HL-60 (cell line): ENCODE measurements around the gene ANO2.

Source experiments
- DNase-seq, 2 experiments: peaks; one replicate each; pipeline ENCODE4 v3.0.0-alpha.2; 2010 to 2020; ENCODE audit warnings: low read depth in 1 of 2, low spot score in 1 of 2
- H3K27ac ChIP-seq: fragments of 250-450 bp; sonication (Bioruptor Pico); replicated peaks from 2 replicates; pipeline ENCODE4 v1.5.1; 2020; ENCODE audit warnings: mild to moderate bottlenecking, moderate library complexity
- H3K27me3 ChIP-seq: fragments of 250-450 bp; sonication (Bioruptor Pico); 2 replicates; pipeline ENCODE4 v1.5.1; 2021; ENCODE audit warnings: mild to moderate bottlenecking, moderate library complexity; ENCODE audit not compliant: insufficient read depth, poor library complexity, severe bottlenecking
- H3K4me3 ChIP-seq: replicated peaks from 2 replicates; pipeline ENCODE4 v1.5.1; 2011; ENCODE audit warnings: mild to moderate bottlenecking, control low read depth, low read length; ENCODE audit not compliant: insufficient read depth
- GABPA ChIP-seq: IDR thresholded peaks from 2 replicates; pipeline ENCODE4 v1.6.1; 2012; ENCODE audit warnings: low read depth
- POLR2AphosphoS5 ChIP-seq: IDR thresholded peaks from 2 replicates; pipeline ENCODE4 v1.6.1; 2012; ENCODE audit warnings: low read depth
- SPI1 ChIP-seq: IDR thresholded peaks from 2 replicates; pipeline ENCODE4 v1.6.1; 2012; ENCODE audit warnings: low read depth, mild to moderate bottlenecking, borderline replicate concordance
- TF ChIP-seq, protein P1 (sequence below): IDR thresholded peaks from one replicate; pipeline ENCODE4 v1.5.1; 2011; ENCODE audit warnings: low read length, control low read depth, inconsistent platforms; ENCODE audit not compliant: insufficient read depth
- TF ChIP-seq, protein P2 (sequence below): IDR thresholded peaks from 2 replicates; pipeline ENCODE4 v1.6.1; 2012; ENCODE audit warnings: low read depth; ENCODE audit not compliant: insufficient replicate concordance

Gene ANO2

DNA sequence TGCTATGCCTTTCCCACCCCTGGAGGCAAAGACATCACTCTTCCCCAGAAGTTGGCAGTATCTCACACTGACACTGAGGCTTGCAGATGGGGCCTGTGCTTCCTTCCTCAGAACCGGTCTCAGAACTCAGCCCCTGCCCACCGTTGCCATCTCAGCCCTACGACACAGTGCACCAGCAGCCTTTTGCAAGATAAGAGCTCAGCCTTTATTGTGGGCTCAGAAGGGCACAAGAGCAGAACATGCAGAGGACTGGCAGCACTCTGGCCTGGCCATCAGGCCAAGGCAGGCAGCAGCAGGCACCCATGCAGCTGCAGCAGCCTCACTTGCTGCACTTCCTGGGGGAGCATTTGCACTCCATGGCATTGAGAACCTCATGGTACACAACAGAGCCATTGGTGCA, 3.6 kb upstream of the ANO2 start:
- no peak for DNase-seq
- Histone ChIP-seq H3K27me3 (peaks cover 27% of the 10 kb centered on the region), H3K27ac (no peak overlapping the region), H3K4me3 (no peak overlapping the region)
- TF ChIP-seq, protein P1, sequence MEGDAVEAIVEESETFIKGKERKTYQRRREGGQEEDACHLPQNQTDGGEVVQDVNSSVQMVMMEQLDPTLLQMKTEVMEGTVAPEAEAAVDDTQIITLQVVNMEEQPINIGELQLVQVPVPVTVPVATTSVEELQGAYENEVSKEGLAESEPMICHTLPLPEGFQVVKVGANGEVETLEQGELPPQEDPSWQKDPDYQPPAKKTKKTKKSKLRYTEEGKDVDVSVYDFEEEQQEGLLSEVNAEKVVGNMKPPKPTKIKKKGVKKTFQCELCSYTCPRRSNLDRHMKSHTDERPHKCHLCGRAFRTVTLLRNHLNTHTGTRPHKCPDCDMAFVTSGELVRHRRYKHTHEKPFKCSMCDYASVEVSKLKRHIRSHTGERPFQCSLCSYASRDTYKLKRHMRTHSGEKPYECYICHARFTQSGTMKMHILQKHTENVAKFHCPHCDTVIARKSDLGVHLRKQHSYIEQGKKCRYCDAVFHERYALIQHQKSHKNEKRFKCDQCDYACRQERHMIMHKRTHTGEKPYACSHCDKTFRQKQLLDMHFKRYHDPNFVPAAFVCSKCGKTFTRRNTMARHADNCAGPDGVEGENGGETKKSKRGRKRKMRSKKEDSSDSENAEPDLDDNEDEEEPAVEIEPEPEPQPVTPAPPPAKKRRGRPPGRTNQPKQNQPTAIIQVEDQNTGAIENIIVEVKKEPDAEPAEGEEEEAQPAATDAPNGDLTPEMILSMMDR = no peak
- TF ChIP-seq, protein P2, sequence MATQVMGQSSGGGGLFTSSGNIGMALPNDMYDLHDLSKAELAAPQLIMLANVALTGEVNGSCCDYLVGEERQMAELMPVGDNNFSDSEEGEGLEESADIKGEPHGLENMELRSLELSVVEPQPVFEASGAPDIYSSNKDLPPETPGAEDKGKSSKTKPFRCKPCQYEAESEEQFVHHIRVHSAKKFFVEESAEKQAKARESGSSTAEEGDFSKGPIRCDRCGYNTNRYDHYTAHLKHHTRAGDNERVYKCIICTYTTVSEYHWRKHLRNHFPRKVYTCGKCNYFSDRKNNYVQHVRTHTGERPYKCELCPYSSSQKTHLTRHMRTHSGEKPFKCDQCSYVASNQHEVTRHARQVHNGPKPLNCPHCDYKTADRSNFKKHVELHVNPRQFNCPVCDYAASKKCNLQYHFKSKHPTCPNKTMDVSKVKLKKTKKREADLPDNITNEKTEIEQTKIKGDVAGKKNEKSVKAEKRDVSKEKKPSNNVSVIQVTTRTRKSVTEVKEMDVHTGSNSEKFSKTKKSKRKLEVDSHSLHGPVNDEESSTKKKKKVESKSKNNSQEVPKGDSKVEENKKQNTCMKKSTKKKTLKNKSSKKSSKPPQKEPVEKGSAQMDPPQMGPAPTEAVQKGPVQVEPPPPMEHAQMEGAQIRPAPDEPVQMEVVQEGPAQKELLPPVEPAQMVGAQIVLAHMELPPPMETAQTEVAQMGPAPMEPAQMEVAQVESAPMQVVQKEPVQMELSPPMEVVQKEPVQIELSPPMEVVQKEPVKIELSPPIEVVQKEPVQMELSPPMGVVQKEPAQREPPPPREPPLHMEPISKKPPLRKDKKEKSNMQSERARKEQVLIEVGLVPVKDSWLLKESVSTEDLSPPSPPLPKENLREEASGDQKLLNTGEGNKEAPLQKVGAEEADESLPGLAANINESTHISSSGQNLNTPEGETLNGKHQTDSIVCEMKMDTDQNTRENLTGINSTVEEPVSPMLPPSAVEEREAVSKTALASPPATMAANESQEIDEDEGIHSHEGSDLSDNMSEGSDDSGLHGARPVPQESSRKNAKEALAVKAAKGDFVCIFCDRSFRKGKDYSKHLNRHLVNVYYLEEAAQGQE = no peak
- TF ChIP-seq POLR2AphosphoS5 (no peak), GABPA (no peak), SPI1 (no peak)

DNA sequence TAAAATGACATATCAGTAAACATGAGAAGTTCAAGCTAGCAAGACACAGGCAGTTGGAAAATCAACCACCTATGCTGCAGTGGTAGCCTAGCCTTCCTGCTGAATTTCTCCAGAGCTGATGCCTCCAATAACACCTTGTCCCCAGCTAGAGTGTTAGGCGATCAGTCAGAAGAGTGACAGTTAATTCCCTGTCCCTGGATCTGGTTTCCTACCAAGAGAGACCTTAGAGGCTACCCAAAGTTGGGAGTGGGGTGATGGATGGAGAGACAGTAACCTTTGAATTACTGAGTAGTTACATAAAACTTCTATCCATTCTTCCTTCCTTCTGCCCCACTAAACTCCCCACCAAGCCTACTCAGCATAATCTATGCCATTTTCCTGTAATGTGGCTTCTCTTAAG, 1.9 kb upstream of the ANO2 start:
- no peak for DNase-seq
- peaks cover 33% of the 10 kb centered on the region for H3K27me3 ChIP-seq
- no peak overlapping the region for H3K27ac ChIP-seq
- TF ChIP-seq POLR2AphosphoS5 (no peak), GABPA (no peak), SPI1 (no peak)
- TF ChIP-seq, protein P1 = no peak
- no peak overlapping the region for H3K4me3 ChIP-seq

DNA sequence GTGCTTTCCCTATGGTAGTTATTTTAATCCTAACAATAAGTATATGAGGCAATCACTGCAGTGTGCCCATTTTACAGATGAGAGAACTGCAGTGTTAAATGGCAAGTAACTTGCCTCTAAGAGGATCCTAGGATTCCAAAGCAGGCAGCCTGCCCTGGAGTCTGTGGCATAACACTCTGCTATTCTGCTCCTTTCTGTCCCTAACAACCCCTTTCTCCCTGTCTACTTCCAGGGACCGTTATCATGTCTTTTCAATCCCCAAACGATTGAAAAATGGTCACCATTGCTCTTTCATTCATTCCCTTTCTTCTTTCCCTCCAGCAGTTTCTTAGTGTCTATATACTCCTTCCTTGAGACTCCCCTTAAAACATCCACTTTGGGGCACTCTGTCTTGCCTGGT, 1.3 kb upstream of the ANO2 start:
- H3K27me3 ChIP-seq = peaks cover 33% of the 10 kb centered on the region
- no peak overlapping the region for H3K4me3 ChIP-seq
- H3K27ac ChIP-seq = no peak overlapping the region
- no peak for DNase-seq
- TF ChIP-seq SPI1 = no peak
- TF ChIP-seq, protein P1 = no peak
- TF ChIP-seq POLR2AphosphoS5 = no peak
- TF ChIP-seq, protein P2 = no peak
- TF ChIP-seq GABPA = no peak

DNA sequence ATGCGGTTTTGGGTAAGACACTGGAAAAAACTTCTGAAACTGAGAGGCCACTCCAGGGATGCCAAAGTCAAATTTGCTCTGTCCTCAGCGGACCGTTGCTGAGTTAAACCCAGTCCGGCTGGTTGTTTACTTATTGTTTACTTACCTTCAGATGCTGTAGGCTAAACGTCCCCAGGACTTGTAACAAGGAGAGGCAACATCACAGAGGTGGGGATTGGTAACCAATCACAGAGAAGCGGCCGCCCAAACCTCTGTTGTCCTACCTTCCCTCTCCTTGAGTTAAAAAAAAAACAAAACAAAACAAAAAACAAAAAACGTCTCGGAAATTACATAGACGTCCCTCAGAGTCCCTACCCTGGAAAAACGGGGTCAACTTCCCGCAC, 380 bp downstream of the ANO2 start:
- Histone ChIP-seq H3K27me3 (peaks cover 30% of the 10 kb centered on the region), H3K27ac (no peak overlapping the region), H3K4me3 (no peak overlapping the region)
- TF ChIP-seq, protein P1 = no peak
- no peak for DNase-seq
